Measurements from ENCODE around the gene SHISA8. TPM values are rescaled to one million over a fixed set of nuclear protein-coding genes. Genes with fewer than 3 reads are reported as not detected.

Gene SHISA8
- total and polyA plus RNA-seq, 7 donors: 0.15 to 0.26 (median 0.26) TPM; not detected in 4

DNA sequence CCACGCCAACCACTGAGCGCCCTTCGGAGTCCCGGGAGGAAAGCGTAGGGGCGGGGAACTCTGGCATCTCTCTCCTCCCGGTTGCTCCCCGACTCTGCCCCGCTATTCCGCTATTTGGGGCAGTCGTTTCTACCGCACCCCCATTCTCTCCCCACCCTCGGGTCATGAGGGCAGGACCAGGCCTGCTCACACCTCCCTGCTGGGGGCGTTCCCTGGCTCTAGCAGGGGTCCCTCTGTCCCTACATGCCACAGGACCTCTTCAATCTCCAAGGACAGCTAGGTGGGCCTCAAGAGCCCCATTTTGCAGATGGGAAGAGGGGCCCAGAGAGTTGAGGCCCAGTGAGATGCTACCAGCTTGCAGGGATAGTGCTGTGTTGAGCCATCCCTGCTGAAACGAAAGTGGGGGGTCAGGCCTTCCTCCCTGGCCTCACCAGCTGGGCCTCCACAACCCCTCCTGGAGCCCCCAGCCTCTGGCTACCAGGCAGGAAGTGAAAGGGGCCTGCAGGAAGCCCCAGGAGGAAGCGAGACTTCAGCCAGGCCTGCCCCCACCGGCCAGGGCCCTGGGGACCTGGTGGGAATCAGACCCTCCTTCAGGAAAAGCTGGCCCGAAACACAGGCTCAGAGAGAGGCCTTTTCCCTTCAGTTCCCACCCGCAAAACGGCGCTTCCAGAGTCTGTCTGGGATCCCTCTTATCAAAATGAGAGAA is 5.5 kb upstream of the SHISA8 start:
- ATAC-seq (peak in 1 of 4 donors; percentile 4), DNase-seq (no peak)
- 54 to 66% (median 56%) methylated on average over 21 of the region's 21 CpGs for WGBS, 3 donors
- TF ChIP-seq, protein P1, sequence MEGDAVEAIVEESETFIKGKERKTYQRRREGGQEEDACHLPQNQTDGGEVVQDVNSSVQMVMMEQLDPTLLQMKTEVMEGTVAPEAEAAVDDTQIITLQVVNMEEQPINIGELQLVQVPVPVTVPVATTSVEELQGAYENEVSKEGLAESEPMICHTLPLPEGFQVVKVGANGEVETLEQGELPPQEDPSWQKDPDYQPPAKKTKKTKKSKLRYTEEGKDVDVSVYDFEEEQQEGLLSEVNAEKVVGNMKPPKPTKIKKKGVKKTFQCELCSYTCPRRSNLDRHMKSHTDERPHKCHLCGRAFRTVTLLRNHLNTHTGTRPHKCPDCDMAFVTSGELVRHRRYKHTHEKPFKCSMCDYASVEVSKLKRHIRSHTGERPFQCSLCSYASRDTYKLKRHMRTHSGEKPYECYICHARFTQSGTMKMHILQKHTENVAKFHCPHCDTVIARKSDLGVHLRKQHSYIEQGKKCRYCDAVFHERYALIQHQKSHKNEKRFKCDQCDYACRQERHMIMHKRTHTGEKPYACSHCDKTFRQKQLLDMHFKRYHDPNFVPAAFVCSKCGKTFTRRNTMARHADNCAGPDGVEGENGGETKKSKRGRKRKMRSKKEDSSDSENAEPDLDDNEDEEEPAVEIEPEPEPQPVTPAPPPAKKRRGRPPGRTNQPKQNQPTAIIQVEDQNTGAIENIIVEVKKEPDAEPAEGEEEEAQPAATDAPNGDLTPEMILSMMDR (IDR thresholded peaks at IDR 0.05): no peak
- Histone ChIP-seq H3K27me3 (ENCODE audit: insufficient read depth in 3 of 3, low read length in 2 of 3) (peaks cover 0 to 28% (median 3%) of the 10 kb centered on the region in 3 donors), H3K9me3 (no peaks in the 10 kb centered on the region), H3K27ac (no peak overlapping the region), H3K4me1 (peaks cover 6% of the 10 kb centered on the region), H3K4me3 (peak overlapping the region; percentile 68), H3K36me3 (ENCODE audit: insufficient read depth in 1 of 2, low read depth in 1 of 2) (no peaks in the 10 kb centered on the region)
- intact Hi-C loops (cut with DNase I): no loop called here

DNA sequence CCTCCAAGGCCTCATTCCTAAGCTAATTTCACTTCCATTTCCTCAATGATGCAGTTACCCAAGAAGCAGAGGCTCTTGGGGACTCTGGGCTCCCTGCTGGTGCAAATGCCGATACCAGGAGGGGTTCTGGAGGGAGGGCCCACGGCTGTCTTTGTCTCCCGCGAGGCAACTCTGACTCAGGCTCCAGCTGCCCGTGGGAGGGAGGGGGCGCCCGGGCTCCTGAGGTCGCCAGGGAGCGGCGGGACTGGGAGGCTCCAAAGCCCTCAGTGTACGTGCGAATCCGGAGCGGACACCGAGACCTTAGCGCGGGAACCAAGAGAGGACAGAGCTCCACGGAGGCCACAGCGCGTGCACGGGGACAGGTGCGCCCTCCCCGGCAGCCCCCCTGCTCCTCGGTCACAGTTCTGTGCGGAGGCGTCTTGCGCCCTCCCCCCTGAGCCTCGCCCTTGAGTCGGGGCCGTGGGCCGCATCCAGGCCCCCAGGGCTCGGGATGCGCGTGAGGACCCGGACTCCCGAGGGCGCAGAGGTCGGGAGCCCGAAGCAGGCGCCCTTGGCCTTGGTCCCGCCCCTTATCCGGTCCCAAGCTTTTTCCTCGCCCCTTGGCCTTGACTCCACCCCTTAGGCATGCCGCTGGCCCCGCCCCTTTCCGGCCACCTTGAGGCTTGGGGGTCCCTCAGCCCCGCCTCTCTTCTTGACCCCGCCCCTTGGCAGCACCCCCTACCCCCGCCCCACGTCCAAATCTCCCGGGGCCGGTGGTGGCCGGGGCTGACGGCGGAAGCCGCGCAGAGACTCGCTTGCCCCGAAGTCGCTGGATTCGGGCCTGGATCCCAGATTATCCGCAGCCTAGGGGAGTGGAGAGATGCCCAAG is 4.7 kb upstream of the SHISA8 start:
- intact Hi-C loops (cut with DNase I): no loop called here
- Histone ChIP-seq H3K4me1 (peaks cover 6% of the 10 kb centered on the region), H3K27me3 (ENCODE audit: insufficient read depth in 3 of 3, low read length in 2 of 3) (peaks cover 0 to 36% (median 10%) of the 10 kb centered on the region in 3 donors), H3K9me3 (no peaks in the 10 kb centered on the region), H3K27ac (no peak overlapping the region), H3K4me3 (peak overlapping the region; percentile 68), H3K36me3 (ENCODE audit: insufficient read depth in 1 of 2, low read depth in 1 of 2) (no peaks in the 10 kb centered on the region)
- peak; percentile 56 to 63 (median 59) for ATAC-seq
- TF ChIP-seq, protein P1 (IDR thresholded peaks at IDR 0.05): no peak
- peak; percentile 64 to 78 for DNase-seq
- 3 to 10% (median 4%) methylated on average over 45 to 62 of the region's 62 CpGs for WGBS, 3 donors

DNA sequence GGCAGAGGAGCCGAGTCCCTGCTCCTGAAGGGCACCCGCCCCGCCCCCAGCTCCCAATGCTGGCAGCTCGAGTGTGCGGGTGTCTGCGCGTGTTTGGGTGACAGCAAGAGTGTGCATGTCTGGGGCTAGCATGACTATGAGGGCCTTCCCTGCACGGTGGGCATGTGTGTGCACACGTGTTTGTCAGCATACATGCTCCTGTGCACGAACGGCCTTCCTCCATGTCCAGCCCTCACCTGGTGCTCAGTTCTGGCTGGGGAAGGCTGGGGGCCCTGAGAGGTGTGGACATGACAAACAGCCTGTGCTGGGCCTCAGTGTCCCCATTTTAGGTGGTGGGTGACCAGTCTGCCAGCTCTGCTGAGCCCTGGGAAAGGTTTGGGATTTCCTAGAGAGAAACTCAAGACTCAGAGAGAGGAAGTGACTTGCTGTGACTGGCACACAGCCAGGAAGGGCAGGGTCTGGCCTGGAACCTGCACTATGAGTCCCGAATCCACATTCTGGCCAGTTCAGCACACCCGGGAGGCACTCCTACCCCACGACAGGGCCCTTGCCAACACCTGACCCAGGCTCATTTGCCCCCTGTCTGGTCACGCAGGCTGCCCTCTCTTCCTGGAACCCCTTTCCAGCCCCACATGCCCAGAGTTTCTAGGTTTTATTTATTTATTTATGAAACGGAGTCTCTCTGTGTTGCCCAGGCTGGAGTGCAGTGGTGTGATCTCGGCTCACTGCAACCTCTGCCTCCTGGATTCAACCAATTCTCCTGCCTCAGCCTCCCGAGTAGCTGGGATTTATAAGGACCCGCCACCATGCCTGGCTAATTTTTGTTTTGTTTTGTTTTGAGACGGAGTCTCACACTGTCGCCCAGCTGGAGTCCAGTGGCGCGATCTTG is 3.3 kb upstream of the SHISA8 start:
- intact Hi-C loops (cut with DNase I): no loop called here
- WGBS, 3 donors: 58 to 65% (median 64%) methylated on average over 23 of the region's 23 CpGs
- Histone ChIP-seq H3K27ac (no peak overlapping the region), H3K4me1 (peaks cover 6% of the 10 kb centered on the region), H3K4me3 (no peak overlapping the region), H3K9me3 (no peaks in the 10 kb centered on the region), H3K27me3 (ENCODE audit: insufficient read depth in 3 of 3, low read length in 2 of 3) (peaks cover 0 to 49% (median 16%) of the 10 kb centered on the region in 3 donors), H3K36me3 (ENCODE audit: insufficient read depth in 1 of 2, low read depth in 1 of 2) (no peaks in the 10 kb centered on the region)
- DNase-seq (peak; percentile 62 to 77), ATAC-seq (no peak)
- TF ChIP-seq, protein P1 (IDR thresholded peaks at IDR 0.05): no peak

DNA sequence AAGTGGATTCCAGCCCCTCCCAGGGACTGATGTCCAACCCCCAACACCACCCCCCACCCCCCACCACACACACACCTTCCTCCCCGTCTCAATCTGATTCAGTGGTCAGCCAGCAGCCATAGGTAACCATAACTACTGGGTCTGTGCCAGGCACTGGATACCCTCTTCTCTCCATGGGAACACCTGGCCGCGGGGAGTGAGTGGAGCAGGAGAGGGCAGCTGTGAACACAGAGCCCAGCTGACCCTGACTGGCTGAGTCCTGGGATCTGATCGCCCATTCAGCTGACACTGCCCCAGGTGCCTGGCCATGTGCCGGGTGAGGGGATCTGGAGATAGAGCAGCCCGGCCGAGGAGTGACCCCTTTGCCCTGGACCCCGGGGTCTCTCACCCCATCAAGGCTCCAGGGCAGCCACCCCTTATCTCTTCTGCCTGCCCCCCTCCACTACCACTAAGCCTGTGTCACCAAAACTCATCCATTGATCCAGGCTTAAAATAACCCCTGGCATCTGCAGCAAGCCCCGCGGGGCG is 2.6 kb upstream of the SHISA8 start:
- H3K4me1 ChIP-seq: peaks cover 6% of the 10 kb centered on the region
- H3K36me3 ChIP-seq (ENCODE audit: insufficient read depth in 1 of 2, low read depth in 1 of 2): no peaks in the 10 kb centered on the region
- intact Hi-C loops (cut with DNase I): no loop called here
- peaks cover 0 to 56% (median 16%) of the 10 kb centered on the region in 3 donors for H3K27me3 ChIP-seq (ENCODE audit: insufficient read depth in 3 of 3, low read length in 2 of 3)
- ATAC-seq: no peak
- no peak for DNase-seq
- TF ChIP-seq, protein P1 (IDR thresholded peaks at IDR 0.05): no peak
- H3K27ac ChIP-seq: no peak overlapping the region
- no peaks in the 10 kb centered on the region for H3K9me3 ChIP-seq
- WGBS, 3 donors: 42 to 56% (median 55%) methylated on average over 11 of the region's 11 CpGs
- no peak overlapping the region for H3K4me3 ChIP-seq
